ENCODE results near the gene FGF21.
"Not testable (repeated sequence)": the region's sequence is repeated elsewhere in the genome, so short reads cannot be mapped to it uniquely, and the experiment has no call there.

FGF21 gene

GRCh38 chr19:48756686-48757085, 1.4 kb downstream of the FGF21 start:
- no peaks in the 10 kb centered on the region; the same call in 1 of the 2 replicates for H3K4me1 ChIP-seq
- no peak for TF ChIP-seq CTCF (IDR thresholded peaks at IDR 0.05; ENCODE audit: low read depth, low read length)
- H3K4me3 ChIP-seq (ENCODE audit: low read depth, low read length): no peak overlapping the region
- no peaks in the 10 kb centered on the region for H3K36me3 ChIP-seq
- H3K9me3 ChIP-seq: no peaks in the 10 kb centered on the region
- DNase-seq: no peak
- peaks cover 17% of the 10 kb centered on the region for H3K27me3 ChIP-seq

- no peak for TF ChIP-seq CTCF (IDR thresholded peaks at IDR 0.05; ENCODE audit: low read depth, low read length)
- Histone ChIP-seq H3K4me1 (no peaks in the 10 kb centered on the region; the same call in 1 of the 2 replicates), H3K36me3 (no peaks in the 10 kb centered on the region), H3K4me3 (ENCODE audit: low read depth, low read length) (no peak overlapping the region), H3K9me3 (no peaks in the 10 kb centered on the region), H3K27me3 (peaks cover 17% of the 10 kb centered on the region)
- no peak for DNase-seq
These were observed 1.9 kb downstream of the FGF21 start for GRCh38 chr19:48757089-48757675.

- no peak for DNase-seq
- Histone ChIP-seq H3K27me3 (peaks cover 16% of the 10 kb centered on the region), H3K36me3 (no peaks in the 10 kb centered on the region), H3K9me3 (no peaks in the 10 kb centered on the region), H3K4me1 (no peaks in the 10 kb centered on the region), H3K4me3 (ENCODE audit: low read depth, low read length) (no peak overlapping the region)
- no peak for TF ChIP-seq CTCF (IDR thresholded peaks at IDR 0.05; ENCODE audit: low read depth, low read length)
These were observed 2.4 kb downstream of the FGF21 start for GRCh38 chr19:48757741-48758144.

- Histone ChIP-seq H3K27me3 (peaks cover 41% of the 10 kb centered on the region), H3K4me1 (no peaks in the 10 kb centered on the region), H3K36me3 (no peaks in the 10 kb centered on the region), H3K4me3 (ENCODE audit: low read depth, low read length) (no peak overlapping the region), H3K9me3 (no peaks in the 10 kb centered on the region)
- TF ChIP-seq CTCF (IDR thresholded peaks at IDR 0.05; ENCODE audit: low read depth, low read length): no peak
- no peak for DNase-seq
These were observed 5.3 kb downstream of the FGF21 start for GRCh38 chr19:48760504-48761205.

GRCh38 chr19:48765816-48766215, 10.5 kb downstream of the FGF21 start:
- not testable (repeated sequence) for H3K4me1 ChIP-seq; H3K36me3 ChIP-seq; H3K4me3 ChIP-seq (ENCODE audit: low read depth, low read length); H3K9me3 ChIP-seq; DNase-seq
- peaks cover 46% of the 10 kb centered on the region for H3K27me3 ChIP-seq

- DNase-seq; H3K4me1 ChIP-seq; H3K9me3 ChIP-seq; H3K4me3 ChIP-seq (ENCODE audit: low read depth, low read length); H3K36me3 ChIP-seq: not testable (repeated sequence)
- peaks cover 34% of the 10 kb centered on the region for H3K27me3 ChIP-seq
These were observed 12.9 kb downstream of the FGF21 start for GRCh38 chr19:48768171-48768753.
